ENCODE measurements around the gene KRTAP10-3. TPM values are rescaled to one million over a fixed set of nuclear protein-coding genes. Genes with fewer than 3 reads are reported as not detected.
"Not testable (repeated sequence)": the region's sequence is repeated elsewhere in the genome, so short reads cannot be mapped to it uniquely, and the experiment has no call there.

KRTAP10-3 gene
- total and polyA plus RNA-seq, 9 donors, result not detected

DNA sequence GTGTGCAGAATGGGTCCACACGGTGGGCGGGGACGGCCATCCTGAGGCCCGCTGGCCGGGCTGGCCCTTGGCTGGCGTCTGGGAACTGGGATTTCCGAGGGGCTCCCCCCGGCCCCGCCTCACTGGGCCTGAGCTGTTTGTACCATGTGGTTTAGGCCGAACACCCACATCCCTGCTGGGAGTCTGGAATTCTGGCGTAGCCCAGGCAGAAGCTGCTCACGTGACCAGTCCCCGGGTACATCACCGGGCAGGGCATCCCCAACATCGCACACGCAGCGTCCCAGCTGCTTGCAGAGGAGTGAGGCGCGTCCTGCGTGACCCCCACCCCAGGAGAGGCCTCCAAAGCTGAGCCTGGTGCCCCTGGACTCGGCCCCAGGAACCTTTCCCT is 43.9 kb upstream of the KRTAP10-3 start:
- Histone ChIP-seq H3K27me3 (no peaks in the 10 kb centered on the region), H3K9me3 (no peaks in the 10 kb centered on the region), H3K27ac (no peak overlapping the region), H3K4me1 (ENCODE audit: insufficient read depth) (no peaks in the 10 kb centered on the region), H3K36me3 (no peaks in the 10 kb centered on the region), H3K4me3 (no peak overlapping the region)
- TF ChIP-seq, protein P1, sequence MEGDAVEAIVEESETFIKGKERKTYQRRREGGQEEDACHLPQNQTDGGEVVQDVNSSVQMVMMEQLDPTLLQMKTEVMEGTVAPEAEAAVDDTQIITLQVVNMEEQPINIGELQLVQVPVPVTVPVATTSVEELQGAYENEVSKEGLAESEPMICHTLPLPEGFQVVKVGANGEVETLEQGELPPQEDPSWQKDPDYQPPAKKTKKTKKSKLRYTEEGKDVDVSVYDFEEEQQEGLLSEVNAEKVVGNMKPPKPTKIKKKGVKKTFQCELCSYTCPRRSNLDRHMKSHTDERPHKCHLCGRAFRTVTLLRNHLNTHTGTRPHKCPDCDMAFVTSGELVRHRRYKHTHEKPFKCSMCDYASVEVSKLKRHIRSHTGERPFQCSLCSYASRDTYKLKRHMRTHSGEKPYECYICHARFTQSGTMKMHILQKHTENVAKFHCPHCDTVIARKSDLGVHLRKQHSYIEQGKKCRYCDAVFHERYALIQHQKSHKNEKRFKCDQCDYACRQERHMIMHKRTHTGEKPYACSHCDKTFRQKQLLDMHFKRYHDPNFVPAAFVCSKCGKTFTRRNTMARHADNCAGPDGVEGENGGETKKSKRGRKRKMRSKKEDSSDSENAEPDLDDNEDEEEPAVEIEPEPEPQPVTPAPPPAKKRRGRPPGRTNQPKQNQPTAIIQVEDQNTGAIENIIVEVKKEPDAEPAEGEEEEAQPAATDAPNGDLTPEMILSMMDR (IDR thresholded peaks at IDR 0.05), result no peak
- no peak for TF ChIP-seq POLR2A (IDR thresholded peaks at IDR 0.05)
- TF ChIP-seq EP300 (IDR thresholded peaks at IDR 0.05), result no peak
- 66 to 75% (median 67%) methylated on average over 9 to 20 of the region's 21 CpGs for WGBS, 3 donors
- intact Hi-C loops (cut with DNase I), result no loop called here
- DNase-seq, result no peak

DNA sequence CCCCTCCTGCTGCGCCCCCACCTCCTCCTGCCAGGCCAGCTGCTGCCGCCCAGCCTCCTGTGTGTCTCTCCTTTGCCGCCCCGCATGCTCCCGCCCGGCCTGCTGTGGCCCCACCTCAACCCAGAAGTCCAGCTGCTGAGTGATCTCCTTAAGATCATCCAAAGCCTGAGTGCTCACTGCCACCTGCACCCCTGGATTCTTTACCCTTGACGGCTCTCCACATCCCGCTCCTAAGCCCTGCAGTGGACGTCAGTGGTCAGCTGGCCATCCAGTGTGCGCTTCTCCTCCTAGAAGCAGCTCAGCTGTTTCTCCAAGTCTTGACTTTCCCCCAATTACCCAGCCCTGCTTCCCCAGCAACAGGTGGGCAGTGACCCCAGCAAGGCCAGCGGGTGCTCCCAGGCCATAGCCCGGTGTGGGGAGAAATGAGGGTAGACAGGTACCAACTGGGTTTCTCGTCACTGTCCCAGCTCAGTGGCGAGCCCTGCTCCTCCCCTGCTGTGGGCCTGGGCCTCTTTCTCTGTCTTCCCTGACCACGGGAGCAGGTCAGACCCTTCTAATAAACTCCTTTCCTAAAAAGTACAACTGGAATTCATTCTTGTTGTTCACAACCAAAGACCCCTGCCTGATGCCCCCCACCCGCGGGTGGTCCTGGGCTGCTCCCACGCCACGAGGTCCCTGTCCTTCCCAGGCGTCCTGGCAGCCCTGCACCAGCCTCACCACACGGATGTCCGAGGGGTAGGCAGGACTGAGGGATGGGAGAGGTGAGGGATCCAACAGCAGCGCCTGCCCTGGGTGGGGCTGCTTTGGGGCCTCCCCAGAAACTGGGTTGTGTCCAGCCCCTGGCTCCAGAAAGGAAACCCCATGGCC is 43.2 kb upstream of the KRTAP10-3 start:
- H3K9me3 ChIP-seq, result no peaks in the 10 kb centered on the region
- WGBS, 3 donors, result 60 to 71% (median 60%) methylated on average over 23 of the region's 23 CpGs
- H3K4me3 ChIP-seq, result no peak overlapping the region
- no peak for TF ChIP-seq POLR2A (IDR thresholded peaks at IDR 0.05)
- TF ChIP-seq, protein P1 (IDR thresholded peaks at IDR 0.05), result no peak
- TF ChIP-seq EP300 (IDR thresholded peaks at IDR 0.05), result no peak
- intact Hi-C loops (cut with DNase I), result no loop called here
- H3K27ac ChIP-seq, result no peak overlapping the region
- H3K27me3 ChIP-seq, result no peaks in the 10 kb centered on the region
- no peaks in the 10 kb centered on the region for H3K4me1 ChIP-seq (ENCODE audit: insufficient read depth)
- no peak for DNase-seq
- H3K36me3 ChIP-seq, result no peaks in the 10 kb centered on the region

DNA sequence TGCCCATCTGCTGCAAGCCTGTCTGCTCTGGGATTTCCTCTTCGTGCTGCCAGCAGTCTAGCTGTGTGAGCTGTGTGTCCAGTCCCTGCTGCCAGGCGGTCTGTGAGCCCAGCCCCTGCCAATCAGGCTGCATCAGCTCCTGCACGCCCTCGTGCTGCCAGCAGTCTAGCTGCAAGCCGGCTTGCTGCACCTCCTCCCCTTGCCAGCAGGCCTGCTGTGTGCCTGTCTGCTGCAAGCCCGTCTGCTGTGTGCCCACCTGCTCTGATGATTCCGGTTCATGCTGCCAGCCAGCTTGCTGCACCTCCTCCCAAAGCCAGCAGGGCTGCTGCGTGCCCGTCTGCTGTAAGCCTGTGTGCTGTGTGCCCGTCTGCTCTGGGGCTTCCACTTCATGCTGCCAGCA is 42.5 kb upstream of the KRTAP10-3 start:
- H3K4me3 ChIP-seq; DNase-seq; H3K27ac ChIP-seq; H3K9me3 ChIP-seq; H3K36me3 ChIP-seq; H3K4me1 ChIP-seq (ENCODE audit: insufficient read depth); H3K27me3 ChIP-seq; intact Hi-C loops (cut with DNase I): not testable (repeated sequence)
- 63 to 75% (median 71%) methylated on average over 8 to 10 of the region's 10 CpGs for WGBS, 3 donors

DNA sequence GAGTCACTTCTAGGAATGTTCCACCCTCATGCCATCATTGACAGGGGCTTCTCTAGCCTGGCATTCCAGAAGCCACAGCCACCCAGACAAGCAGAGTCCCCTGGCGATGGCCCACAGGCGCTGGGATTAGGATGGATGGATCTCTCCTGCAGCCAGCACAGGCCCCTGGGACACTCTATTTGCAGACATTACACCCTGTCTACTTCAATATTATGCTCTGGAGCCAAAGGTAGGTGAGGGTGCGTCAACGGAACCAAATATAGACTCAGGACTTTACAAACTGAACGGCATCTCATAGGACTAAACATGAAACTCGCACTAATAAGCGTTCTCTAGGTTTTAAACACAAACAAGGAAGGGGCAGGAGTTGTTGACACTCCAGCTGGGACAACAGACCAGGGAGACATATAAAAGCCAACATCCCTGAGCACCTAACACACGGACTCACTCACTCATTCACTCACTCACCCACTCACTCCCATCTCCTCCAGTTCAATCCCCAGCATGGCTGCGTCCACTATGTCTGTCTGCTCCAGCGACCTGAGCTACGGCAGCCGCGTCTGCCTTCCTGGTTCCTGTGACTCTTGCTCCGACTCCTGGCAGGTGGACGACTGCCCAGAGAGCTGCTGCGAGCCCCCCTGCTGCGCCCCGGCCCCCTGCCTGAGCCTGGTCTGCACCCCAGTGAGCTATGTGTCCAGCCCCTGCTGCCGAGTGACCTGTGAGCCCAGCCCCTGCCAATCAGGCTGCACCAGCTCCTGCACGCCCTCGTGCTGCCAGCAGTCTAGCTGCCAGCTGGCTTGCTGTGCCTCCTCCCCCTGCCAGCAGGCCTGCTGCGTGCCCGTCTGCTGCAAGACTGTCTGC is 41.8 kb upstream of the KRTAP10-3 start, which contains the start of gene KRTAP10-7:
TSS of gene KRTAP10-7 (plus strand) at position 480 of the 861 bp plus-strand sequence. CDS start at position 505, 25 bp downstream.
- H3K27me3 ChIP-seq; H3K27ac ChIP-seq; DNase-seq; H3K4me3 ChIP-seq; intact Hi-C loops (cut with DNase I); H3K36me3 ChIP-seq; H3K9me3 ChIP-seq; H3K4me1 ChIP-seq (ENCODE audit: insufficient read depth): not testable (repeated sequence)
- WGBS, 3 donors, result 60 to 72% (median 64%) methylated on average over 23 of the region's 23 CpGs

DNA sequence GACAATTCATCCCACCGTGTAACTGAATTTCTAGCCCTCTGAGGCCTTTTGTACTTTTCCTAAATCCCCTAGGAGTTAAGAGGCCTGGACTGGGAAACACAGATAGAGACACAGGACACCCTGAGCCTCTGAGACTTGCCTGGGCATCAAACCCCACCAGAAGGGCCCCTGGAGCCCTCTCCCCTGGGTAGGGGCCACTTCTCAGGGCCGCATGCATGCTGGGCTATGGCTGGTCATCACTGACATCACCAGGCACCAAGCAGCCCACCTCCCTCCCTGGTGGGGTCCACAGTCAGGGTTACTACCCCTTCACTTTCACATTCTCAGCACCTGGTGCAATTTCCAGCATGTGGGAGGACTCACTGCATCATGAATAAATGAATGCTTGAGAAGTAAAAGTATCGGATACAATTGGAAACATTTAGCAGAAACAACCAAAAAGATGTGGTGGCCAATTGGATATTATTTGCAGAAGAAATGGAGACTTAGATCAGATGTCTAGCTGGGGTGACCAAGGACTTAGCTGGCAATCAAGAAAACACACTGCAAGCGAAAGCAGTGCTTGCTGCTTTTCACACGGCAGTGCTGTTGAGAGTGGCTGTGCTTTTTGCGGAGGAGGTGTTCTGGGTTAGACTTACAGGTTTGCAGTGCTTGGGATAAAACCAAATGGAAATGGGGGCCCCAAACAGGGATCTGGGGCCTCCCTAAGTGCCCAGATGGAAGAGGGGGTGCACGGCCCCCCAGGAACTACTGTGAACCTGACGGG is 40.9 kb upstream of the KRTAP10-3 start:
- Histone ChIP-seq H3K36me3 (no peaks in the 10 kb centered on the region), H3K27ac (no peak overlapping the region), H3K4me1 (ENCODE audit: insufficient read depth) (no peaks in the 10 kb centered on the region), H3K4me3 (no peak overlapping the region), H3K9me3 (no peaks in the 10 kb centered on the region), H3K27me3 (no peaks in the 10 kb centered on the region)
- intact Hi-C loops (cut with DNase I), result no loop called here
- TF ChIP-seq, protein P1 (IDR thresholded peaks at IDR 0.05), result no peak
- TF ChIP-seq EP300 (IDR thresholded peaks at IDR 0.05) (no peak), POLR2A (IDR thresholded peaks at IDR 0.05) (no peak)
- WGBS, 3 donors, result 69 to 81% (median 74%) methylated on average over 8 of the region's 8 CpGs
- no peak for DNase-seq

Data from ovary (tissue), 9 donors.